Activated T-cell treated with anti-CD3 and anti-CD28 coated beads, Interleukin-2, amount 50 U/mL, for 24 hours (primary cell): ENCODE data around the gene COX14.

Experiments used
- DNase-seq: peaks from one replicate; pipeline ENCODE4 v3.0.0-alpha.2; 2020
- H3K27ac Mint-ChIP-seq: 2 replicates; pipeline ENCODE4 v1.8.0; 2020; ENCODE audit warnings: mild to moderate bottlenecking, mixed read lengths
- H3K27me3 Mint-ChIP-seq: 2 replicates; pipeline ENCODE4 v1.8.0; 2020; ENCODE audit warnings: mixed read lengths
- H3K36me3 Mint-ChIP-seq: 2 replicates; pipeline ENCODE4 v1.8.0; 2020; ENCODE audit warnings: low read depth, mixed read lengths
- H3K4me1 Mint-ChIP-seq: 2 replicates; pipeline ENCODE4 v1.8.0; 2020; ENCODE audit warnings: low read depth, mixed read lengths
- H3K4me3 Mint-ChIP-seq: 2 replicates; pipeline ENCODE4 v1.8.0; 2020; ENCODE audit warnings: mild to moderate bottlenecking, moderate library complexity, mixed read lengths
- H3K9me3 Mint-ChIP-seq: 2 replicates; pipeline ENCODE4 v1.8.0; 2020; ENCODE audit warnings: mixed read lengths

The COX14 gene

DNA sequence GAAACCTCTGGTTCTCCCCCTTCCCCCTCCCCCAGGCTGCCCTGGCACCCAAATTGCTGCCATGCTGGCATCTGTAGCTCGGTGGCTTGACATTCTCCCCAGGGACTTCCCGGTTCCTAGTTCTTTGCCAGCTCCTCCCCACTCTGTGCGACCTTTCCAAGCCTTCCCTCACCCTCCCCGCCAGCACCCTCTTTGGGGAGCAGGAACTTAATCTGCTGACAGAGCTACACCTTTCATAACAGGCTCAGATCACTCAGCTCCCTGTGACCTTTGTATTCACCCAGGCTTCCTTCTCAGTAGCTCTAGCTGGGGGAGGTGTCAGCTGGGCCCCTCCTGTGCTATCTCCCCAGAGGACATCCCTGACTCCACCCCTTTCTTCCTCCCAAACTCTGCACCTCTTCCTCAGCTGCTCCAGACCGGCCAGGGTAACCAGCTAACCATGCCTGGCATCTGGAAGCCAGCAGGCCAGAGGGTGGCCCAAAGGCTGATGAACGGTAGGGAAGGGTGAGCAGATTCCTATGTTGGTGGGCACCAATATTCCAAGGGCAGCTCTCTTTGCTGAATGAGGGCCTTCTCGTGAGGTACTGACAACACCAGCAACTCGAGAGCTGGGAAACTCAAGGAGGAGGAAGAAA lies 1.8 kb upstream of the COX14 start:
- no peak for DNase-seq
- peak overlapping the region; percentile 55 for H3K27ac Mint-ChIP-seq

GRCh38 chr12:50110762-50111351 lies 1.2 kb upstream of the COX14 start:
- peaks cover 30% of the 10 kb centered on the region for H3K4me1 Mint-ChIP-seq
- peak overlapping the region; percentile 99 for H3K27ac Mint-ChIP-seq
- H3K27me3 Mint-ChIP-seq: no peaks in the 10 kb centered on the region
- peak overlapping the region; percentile 99 for H3K4me3 Mint-ChIP-seq
- peak; percentile 39 for DNase-seq
- H3K9me3 Mint-ChIP-seq: no peaks in the 10 kb centered on the region
- H3K36me3 Mint-ChIP-seq: peaks cover 23% of the 10 kb centered on the region

More for the DNA sequence above, 1.8 kb upstream of the COX14 start:
- Mint-ChIP-seq H3K27me3 (no peaks in the 10 kb centered on the region), H3K9me3 (no peaks in the 10 kb centered on the region), H3K4me3 (peak overlapping the region; percentile 27), H3K4me1 (peaks cover 24% of the 10 kb centered on the region), H3K36me3 (peaks cover 17% of the 10 kb centered on the region)

DNA sequence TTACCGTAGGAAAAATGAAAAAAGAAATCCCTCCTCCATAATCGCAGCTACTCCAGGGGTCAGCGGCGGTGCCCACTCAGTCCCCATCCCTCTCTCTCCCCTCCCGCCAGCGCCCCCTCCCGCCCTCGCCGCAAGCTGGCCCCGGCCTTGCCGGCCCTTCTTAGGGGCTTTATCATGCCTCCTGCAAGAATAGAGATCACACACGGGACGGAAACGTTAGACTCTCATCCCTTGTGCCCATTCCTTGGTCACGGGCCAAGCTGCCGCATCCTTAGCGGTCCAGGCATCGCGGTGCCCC lies 692 bp upstream of the COX14 start:
- Mint-ChIP-seq H3K36me3 (peaks cover 27% of the 10 kb centered on the region), H3K4me1 (peaks cover 35% of the 10 kb centered on the region), H3K27ac (peak overlapping the region; percentile 99), H3K27me3 (no peaks in the 10 kb centered on the region), H3K9me3 (no peaks in the 10 kb centered on the region), H3K4me3 (peak overlapping the region; percentile 99)
- DNase-seq: no peak

GRCh38 chr12:50112456-50113218 lies 601 bp downstream of the COX14 start:
- Mint-ChIP-seq H3K27ac (peak overlapping the region; percentile 99), H3K9me3 (no peaks in the 10 kb centered on the region), H3K4me3 (peak overlapping the region; percentile 99), H3K36me3 (peaks cover 38% of the 10 kb centered on the region), H3K27me3 (no peaks in the 10 kb centered on the region), H3K4me1 (peaks cover 45% of the 10 kb centered on the region)
- DNase-seq: no peak

DNA sequence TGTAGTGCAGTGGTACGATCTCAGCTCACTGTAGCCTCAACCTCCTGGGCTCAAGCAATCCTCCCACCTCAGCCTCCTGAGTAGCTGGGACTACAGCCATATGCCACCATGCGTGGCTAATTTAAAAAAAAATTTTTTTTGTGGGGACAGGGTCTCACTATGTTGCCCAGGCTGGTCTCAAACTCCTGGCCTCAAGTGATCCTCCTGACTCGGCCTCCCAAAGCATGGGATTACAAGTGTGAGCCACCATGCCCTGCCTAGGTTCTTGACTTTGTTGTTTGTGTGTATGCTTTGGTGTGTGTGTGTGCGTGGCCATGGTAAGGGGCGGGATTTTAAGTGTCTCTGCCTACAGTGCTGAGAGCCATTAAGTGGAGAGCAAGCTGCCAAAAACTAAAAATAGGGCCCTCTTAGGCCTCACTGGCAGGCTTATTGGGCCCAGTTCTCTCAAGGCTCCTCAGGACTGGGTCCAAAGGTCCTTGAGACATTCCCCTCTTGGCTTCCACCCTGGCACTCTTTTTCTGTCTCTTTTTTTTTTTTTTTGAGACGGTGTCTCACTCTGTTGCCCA lies 5.1 kb downstream of the COX14 start:
- peak; percentile 12 for DNase-seq
- Mint-ChIP-seq H3K4me1 (peaks cover 43% of the 10 kb centered on the region), H3K36me3 (peaks cover 75% of the 10 kb centered on the region), H3K27me3 (no peaks in the 10 kb centered on the region), H3K27ac (peak overlapping the region; percentile 81), H3K9me3 (no peaks in the 10 kb centered on the region), H3K4me3 (no peak overlapping the region)

DNA sequence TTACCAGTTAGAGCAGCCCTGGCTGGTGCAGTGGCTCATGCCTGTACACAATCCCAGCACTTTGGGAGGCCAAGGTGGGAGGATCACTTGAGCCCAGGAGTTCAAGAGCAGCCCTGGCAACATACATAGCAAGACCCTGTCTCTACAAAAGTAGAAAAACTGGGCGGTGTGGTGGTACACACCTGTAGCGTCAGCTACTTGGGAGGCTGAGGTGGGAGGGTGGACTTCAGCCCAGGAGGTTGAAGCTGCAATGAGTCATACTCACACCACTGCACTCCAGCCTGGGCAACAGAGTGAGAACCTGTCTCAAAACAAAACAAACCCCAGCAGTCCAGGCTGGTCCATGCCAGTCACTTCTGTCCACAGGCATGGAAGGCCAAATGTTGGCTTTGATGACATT lies 7.4 kb downstream of the COX14 start:
- Mint-ChIP-seq H3K4me1 (peaks cover 37% of the 10 kb centered on the region), H3K36me3 (peaks cover 83% of the 10 kb centered on the region), H3K4me3 (no peak overlapping the region), H3K27me3 (no peaks in the 10 kb centered on the region), H3K9me3 (no peaks in the 10 kb centered on the region), H3K27ac (no peak overlapping the region)
- DNase-seq: no peak

- H3K36me3 Mint-ChIP-seq: peaks cover 90% of the 10 kb centered on the region
- H3K27me3 Mint-ChIP-seq: no peaks in the 10 kb centered on the region
- no peak overlapping the region for H3K4me3 Mint-ChIP-seq
- H3K27ac Mint-ChIP-seq: peak overlapping the region; percentile 24
- peaks cover 41% of the 10 kb centered on the region for H3K4me1 Mint-ChIP-seq
- no peak for DNase-seq
- no peaks in the 10 kb centered on the region for H3K9me3 Mint-ChIP-seq
These were observed 8.5 kb downstream of the COX14 start for GRCh38 chr12:50120521-50120920.

DNA sequence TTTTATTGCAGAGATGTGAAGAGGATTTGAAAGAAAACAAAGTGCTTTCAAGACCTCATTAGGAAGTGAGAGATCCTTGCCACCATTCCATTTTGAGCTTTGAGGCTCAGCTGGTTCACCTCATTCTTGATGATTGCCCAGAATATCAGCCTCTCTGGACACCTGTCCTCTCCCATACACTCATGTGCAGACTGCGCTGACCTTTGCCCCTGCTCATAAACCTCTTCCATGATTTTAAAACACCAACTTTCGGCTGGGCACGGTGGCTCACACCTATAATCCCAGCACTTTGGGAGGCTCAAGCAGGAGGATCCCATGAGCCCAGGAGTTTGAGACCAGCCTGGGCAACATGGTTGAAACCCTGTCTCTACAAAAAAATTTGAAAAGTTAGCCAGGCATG lies 8.9 kb downstream of the COX14 start:
- Mint-ChIP-seq H3K27me3 (no peaks in the 10 kb centered on the region), H3K9me3 (no peaks in the 10 kb centered on the region), H3K4me1 (peaks cover 41% of the 10 kb centered on the region), H3K36me3 (peaks cover 90% of the 10 kb centered on the region), H3K27ac (peak overlapping the region; percentile 24), H3K4me3 (no peak overlapping the region)
- no peak for DNase-seq

DNA sequence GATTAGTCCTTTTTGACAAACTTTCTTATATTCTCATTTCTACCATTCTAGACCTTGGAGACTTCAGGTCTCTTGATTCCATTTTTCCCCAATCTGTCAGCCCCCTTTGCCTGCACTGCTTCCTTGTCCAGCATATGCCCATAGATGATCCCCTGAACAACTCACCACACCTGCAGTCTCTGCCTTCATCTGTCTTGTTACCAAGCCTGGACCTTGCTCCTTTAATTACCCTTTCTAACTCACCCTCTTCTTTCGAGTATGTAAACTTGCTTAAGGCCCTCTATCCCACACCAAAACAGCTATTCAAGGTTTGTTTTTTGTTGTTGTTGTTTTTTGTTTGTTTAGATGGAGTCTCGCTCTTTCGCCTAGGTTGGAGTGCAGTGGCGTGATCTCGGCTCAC lies 9.6 kb downstream of the COX14 start:
- Mint-ChIP-seq H3K27ac (peak overlapping the region; percentile 45), H3K36me3 (peaks cover 89% of the 10 kb centered on the region), H3K4me3 (no peak overlapping the region), H3K4me1 (peaks cover 36% of the 10 kb centered on the region), H3K9me3 (no peaks in the 10 kb centered on the region), H3K27me3 (no peaks in the 10 kb centered on the region)
- no peak for DNase-seq

GRCh38 chr12:50123203-50123602 lies 11.2 kb downstream of the COX14 start:
- Mint-ChIP-seq H3K36me3 (peaks cover 94% of the 10 kb centered on the region), H3K4me3 (no peak overlapping the region), H3K4me1 (peaks cover 32% of the 10 kb centered on the region), H3K27me3 (no peaks in the 10 kb centered on the region), H3K9me3 (no peaks in the 10 kb centered on the region), H3K27ac (peak overlapping the region; percentile 34)
- DNase-seq: no peak

- H3K36me3 Mint-ChIP-seq: peaks cover 94% of the 10 kb centered on the region
- DNase-seq: no peak
- H3K4me3 Mint-ChIP-seq: no peak overlapping the region
- H3K27ac Mint-ChIP-seq: peak overlapping the region; percentile 9
- peaks cover 31% of the 10 kb centered on the region for H3K4me1 Mint-ChIP-seq
- H3K9me3 Mint-ChIP-seq: no peaks in the 10 kb centered on the region
- no peaks in the 10 kb centered on the region for H3K27me3 Mint-ChIP-seq
These were observed 15.5 kb downstream of the COX14 start for GRCh38 chr12:50127546-50127945.

- Mint-ChIP-seq H3K9me3 (no peaks in the 10 kb centered on the region), H3K4me1 (peaks cover 32% of the 10 kb centered on the region), H3K27me3 (no peaks in the 10 kb centered on the region), H3K27ac (no peak overlapping the region), H3K36me3 (peaks cover 93% of the 10 kb centered on the region), H3K4me3 (no peak overlapping the region)
- no peak for DNase-seq
These were observed 17.3 kb downstream of the COX14 start for GRCh38 chr12:50129290-50129689.

GRCh38 chr12:50132505-50133135 lies 20.6 kb downstream of the COX14 start:
- Mint-ChIP-seq H3K4me3 (no peak overlapping the region), H3K36me3 (peaks cover 89% of the 10 kb centered on the region), H3K4me1 (peaks cover 15% of the 10 kb centered on the region), H3K27me3 (no peaks in the 10 kb centered on the region), H3K9me3 (no peaks in the 10 kb centered on the region), H3K27ac (peak overlapping the region; percentile 60)
- no peak for DNase-seq

GRCh38 chr12:50142993-50143392 lies 31.0 kb downstream of the COX14 start:
- Mint-ChIP-seq H3K4me1 (peaks cover 4% of the 10 kb centered on the region), H3K27ac (no peak overlapping the region), H3K9me3 (no peaks in the 10 kb centered on the region), H3K27me3 (no peaks in the 10 kb centered on the region), H3K36me3 (peaks cover 59% of the 10 kb centered on the region), H3K4me3 (no peak overlapping the region)
- DNase-seq: no peak
